T-cell (primary cell): ENCODE data around the gene FKBP5. TPM values are rescaled to one million over a fixed set of nuclear protein-coding genes. Genes with fewer than 3 reads are reported as not detected.

Experiments used
- ATAC-seq, 4 experiments: fragments of 200-7000 bp in 3 of 4; fragments of 150-1000 bp in 1 of 4; cut with Tn5 transposase; replicated peaks in 1 of 4; 1 replicate in 3 of 4; 2 replicates in 1 of 4; pipeline ENCODE4 v1.10.0; 2021; ENCODE audit warnings: moderate library complexity in 3 of 4, mild to moderate bottlenecking in 2 of 4, moderate number of reproducible peaks in 1 of 4
- CTCF ChIA-PET, 2 donors: fragments of 300-600 bp; sonication (Branson Sonifier 250); formaldehyde crosslinking; loops; one replicate each; lab custom pipeline; 2022; ENCODE audit warnings: antibody characterized with exemption in 2 of 2; lab: Charles Lee
- POLR2A ChIA-PET, 2 donors: fragments of 300-600 bp; sonication (Branson Sonifier 250); formaldehyde crosslinking; loops; one replicate each; lab custom pipeline; 2022; ENCODE audit warnings: antibody characterized with exemption in 2 of 2; lab: Charles Lee
- DNase-seq, 35 experiments: peaks; one replicate each; pipeline versions ENCODE4 v3.0.0 to v3.0.0-alpha.2; 2013 to 2023
- H3K27ac ChIP-seq: one replicate; pipeline ENCODE4 v1.5.1; 2013; ENCODE audit warnings: low read length
- H3K27me3 ChIP-seq, 2 experiments: replicated peaks in 1 of 2; 1 replicate in 1 of 2; 2 replicates in 1 of 2; pipeline versions ENCODE4 v1.6.1 to v1.7.0; 2013; ENCODE audit warnings: low read length in 1 of 2, mixed read lengths in 1 of 2; ENCODE audit not compliant: control insufficient read depth in 2 of 2, insufficient read depth in 2 of 2; ENCODE audit errors: extremely low read depth in 1 of 2
- H3K36me3 ChIP-seq, 2 donors: 1 replicate in 1 of 2; 2 replicates in 1 of 2; pipeline versions ENCODE4 v1.6.1 to v1.7.0; 2013; ENCODE audit warnings: low read length in 1 of 2; ENCODE audit not compliant: control insufficient read depth in 2 of 2, insufficient read depth in 1 of 2; ENCODE audit errors: extremely low read depth in 1 of 2
- H3K4me1 ChIP-seq, 2 experiments: 1 replicate in 1 of 2; 2 replicates in 1 of 2; pipeline versions ENCODE4 v1.6.1 to v1.7.0; 2013; ENCODE audit warnings: low read length in 2 of 2, mixed read lengths in 1 of 2; ENCODE audit not compliant: insufficient read depth in 2 of 2, control insufficient read depth in 1 of 2; ENCODE audit errors: extremely low read depth in 1 of 2
- H3K4me3 ChIP-seq, 2 donors: 1 replicate in 1 of 2; 2 replicates in 1 of 2; pipeline versions ENCODE4 v1.5.1 to v1.7.0; 2013; ENCODE audit warnings: mild to moderate bottlenecking in 2 of 2, low read length in 1 of 2, moderate library complexity in 1 of 2; ENCODE audit not compliant: control insufficient read depth in 1 of 2; ENCODE audit errors: extremely low read depth in 1 of 2
- H3K9me3 ChIP-seq: 2 replicates; pipeline ENCODE4 v1.7.0; 2013
- H3K27ac Mint-ChIP-seq, 2 donors: one replicate each; pipeline ENCODE4 v1.8.0; 2020 to 2021; ENCODE audit warnings: mild to moderate bottlenecking in 2 of 2, mixed read lengths in 2 of 2
- H3K27me3 Mint-ChIP-seq, 2 donors: one replicate each; pipeline ENCODE4 v1.8.0; 2021 to 2022; ENCODE audit warnings: mixed read lengths in 2 of 2
- H3K36me3 Mint-ChIP-seq: one replicate; pipeline ENCODE4 v1.8.0; 2021; ENCODE audit warnings: mixed read lengths
- H3K4me1 Mint-ChIP-seq, 3 donors: one replicate each; pipeline ENCODE4 v1.8.0; 2020 to 2022; ENCODE audit warnings: mixed read lengths in 3 of 3, mild to moderate bottlenecking in 1 of 3
- H3K4me3 Mint-ChIP-seq, 3 donors: one replicate each; pipeline ENCODE4 v1.8.0; 2020 to 2022; ENCODE audit warnings: mild to moderate bottlenecking in 3 of 3, mixed read lengths in 3 of 3, moderate library complexity in 3 of 3
- H3K9me3 Mint-ChIP-seq, 3 donors: one replicate each; pipeline ENCODE4 v1.8.0; 2020 to 2022; ENCODE audit warnings: mixed read lengths in 3 of 3
- WGBS: methylation state at CpG from one replicate; pipeline ENCODE4 v1.1.5; 2013; ENCODE audit warnings: missing lambda C conversion rate; ENCODE audit not compliant: insufficient coverage; 5-methylcytosine and 5-hydroxymethylcytosine counted together
- total RNA-seq, 35 experiments: library from RNA in 6 of 35; stranded (reverse) in 6 of 35; fragments of 120-200 nt in 1 of 35; gene quantifications; one replicate each; pipeline versions ENCODE4 v1.2.1 to v1.2.4 and lab custom pipeline; 2013 to 2026

Gene FKBP5
- total RNA-seq (100 to 1,000 TPM in 1 of 5 donors, 10 to 100 TPM in 4; 61.4 to 130 (median 63.9) TPM), total RNA-seq (lab: John Stamatoyannopoulos, UW) (43.9 to 204 (median 136) reads per million in 29 experiments)
- total RNA-seq (2013) = 66.8 TPM

DNA sequence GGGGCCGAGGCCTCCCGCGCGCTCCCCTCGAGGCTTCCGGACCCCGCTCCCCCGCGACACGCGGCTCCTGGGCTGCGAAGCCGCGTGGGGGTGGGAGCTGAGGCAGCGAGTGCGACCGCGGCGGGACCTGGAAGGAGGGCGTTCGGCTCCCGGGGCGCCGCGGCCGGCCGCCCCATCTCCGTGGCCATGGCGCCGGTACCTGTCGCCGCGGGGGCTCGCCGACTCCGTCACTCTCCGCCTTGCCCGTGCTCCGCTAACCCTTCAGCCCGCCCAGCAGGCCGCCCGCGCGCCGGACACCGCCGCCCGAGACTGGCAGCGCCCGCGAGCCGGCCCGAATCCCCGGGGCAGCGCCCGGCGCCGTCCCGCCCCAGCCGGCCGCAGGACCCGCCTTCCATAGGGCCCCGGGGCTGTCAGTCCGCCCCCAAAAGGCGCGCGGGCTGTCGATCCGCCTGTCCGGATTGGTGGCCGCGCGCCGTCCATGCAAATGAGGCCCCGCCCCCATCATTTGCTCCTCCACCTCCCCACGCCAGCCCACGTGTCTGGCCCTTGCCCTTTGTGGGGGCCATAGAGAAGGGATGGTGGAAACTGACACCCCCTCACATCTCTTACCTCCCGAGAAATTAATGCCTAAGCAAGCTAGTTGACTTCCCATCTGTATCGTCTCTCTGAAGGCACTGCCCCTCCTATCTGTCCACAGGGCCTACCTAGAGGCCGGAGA lies at the start of gene FKBP5:
FKBP5 (minus strand) TSS at position 311 of the 718 bp plus-strand sequence. CDS start 46,091 bp downstream, outside the sequence.
- Mint-ChIP-seq H3K4me3 (peak within 1 kb of the TSS; percentile 90 to 96 (median 94)), H3K36me3 (no peaks in the 10 kb centered on the region), H3K9me3 (no peaks in the 10 kb centered on the region), H3K4me1 (peaks cover 5 to 19% (median 18%) of the 10 kb centered on the region in 3 donors), H3K27ac (peak within 1 kb of the TSS; percentile 94 to 97), H3K27me3 (no peaks in the 10 kb centered on the region)
- no peaks in the 10 kb centered on the region for H3K9me3 ChIP-seq
- 1% methylated on average over 70 of the region's 80 CpGs for WGBS
- peak; percentile 70 to 91 (median 84) for DNase-seq
- CTCF ChIA-PET = interaction anchor here (1.1 to 1.2 kb wide), 2 partner anchors 43 to 49 kb away, joined by 3 read pairs; no protein-coding TSS in a partner anchor
- H3K27me3 ChIP-seq = no peaks in the 10 kb centered on the region
- H3K27ac ChIP-seq = peak within 1 kb of the TSS; percentile 53
- H3K4me3 ChIP-seq = peak within 1 kb of the TSS; percentile 74 to 88
- POLR2A ChIA-PET = no interaction called here
- H3K36me3 ChIP-seq = no peaks in the 10 kb centered on the region
- H3K4me1 ChIP-seq = peaks cover 7 to 17% of the 10 kb centered on the region in 2 experiments
- peak; percentile 88 to 92 (median 90) for ATAC-seq

DNA sequence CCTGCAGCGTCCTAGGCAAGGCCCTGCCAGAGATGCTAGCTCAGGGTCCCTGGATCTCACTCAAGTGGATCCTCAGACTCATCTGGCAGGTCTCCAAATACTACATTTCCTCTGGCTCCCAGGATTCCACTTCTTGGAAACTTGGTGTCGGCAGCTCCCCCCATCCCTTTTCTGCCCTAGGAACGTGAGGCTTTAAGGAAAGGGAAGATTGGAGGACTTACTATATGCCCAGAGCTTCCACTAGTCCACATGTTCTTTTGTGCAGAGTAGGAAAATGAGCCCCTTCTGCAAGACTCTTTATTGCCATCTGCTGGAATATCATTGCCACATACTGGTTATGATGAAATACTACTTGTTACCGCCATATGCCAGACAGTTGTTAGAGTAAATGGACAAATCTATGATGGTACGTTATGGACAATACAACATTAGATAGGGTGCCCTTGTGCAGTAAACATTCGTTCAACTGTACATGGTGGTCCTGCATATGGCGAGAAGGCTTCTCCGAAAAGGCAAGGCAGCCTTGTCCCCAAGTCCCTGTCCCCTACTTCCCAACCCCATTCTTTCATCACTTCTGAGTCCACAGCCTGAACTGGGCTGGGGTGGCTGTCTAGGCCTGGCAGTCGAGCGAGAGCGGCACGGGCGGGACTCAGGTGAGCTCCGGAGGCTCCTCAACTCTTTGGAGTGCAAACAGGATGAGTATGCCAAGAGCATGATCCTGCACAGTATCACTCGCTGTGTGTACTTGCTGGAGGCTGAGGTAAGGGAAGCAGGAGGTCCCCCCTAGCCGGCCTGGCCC lies 48.9 kb upstream of the FKBP5 start:
- ChIA-PET CTCF (interaction anchor here (0.6 to 2.7 kb wide), 31 partner anchors 10 to 434 kb away, joined by 3 to 51 read pairs (median 4); partner anchors contain the start of gene FKBP5 (in 1 of the 2)), POLR2A (interaction anchor here in 1 of 2 donors (1.3 kb wide), 1 partner anchor 136 kb away, joined by 3 read pairs; no protein-coding TSS in a partner anchor)
- H3K4me3 Mint-ChIP-seq = peak overlapping the region in 1 of 3 donors; percentile 60
- WGBS = 78% methylated on average over 10 of the region's 16 CpGs
- Histone ChIP-seq H3K36me3 (no peaks in the 10 kb centered on the region), H3K4me1 (peaks cover 15 to 49% of the 10 kb centered on the region in 2 experiments), H3K27ac (no peak overlapping the region), H3K9me3 (no peaks in the 10 kb centered on the region), H3K27me3 (no peaks in the 10 kb centered on the region), H3K4me3 (no peak overlapping the region)
- DNase-seq = peak in 3 of 35 experiments; percentile 42 to 80 (median 46)
- peaks cover 43 to 49% (median 46%) of the 10 kb centered on the region in 3 donors for H3K4me1 Mint-ChIP-seq
- ATAC-seq = peak; percentile 67 to 73 (median 70)
- H3K36me3 Mint-ChIP-seq = no peaks in the 10 kb centered on the region
- H3K27me3 Mint-ChIP-seq = peaks cover 0 to 2% of the 10 kb centered on the region in 2 donors
- H3K27ac Mint-ChIP-seq = peak overlapping the region; percentile 79 to 90
- H3K9me3 Mint-ChIP-seq = no peaks in the 10 kb centered on the region

DNA sequence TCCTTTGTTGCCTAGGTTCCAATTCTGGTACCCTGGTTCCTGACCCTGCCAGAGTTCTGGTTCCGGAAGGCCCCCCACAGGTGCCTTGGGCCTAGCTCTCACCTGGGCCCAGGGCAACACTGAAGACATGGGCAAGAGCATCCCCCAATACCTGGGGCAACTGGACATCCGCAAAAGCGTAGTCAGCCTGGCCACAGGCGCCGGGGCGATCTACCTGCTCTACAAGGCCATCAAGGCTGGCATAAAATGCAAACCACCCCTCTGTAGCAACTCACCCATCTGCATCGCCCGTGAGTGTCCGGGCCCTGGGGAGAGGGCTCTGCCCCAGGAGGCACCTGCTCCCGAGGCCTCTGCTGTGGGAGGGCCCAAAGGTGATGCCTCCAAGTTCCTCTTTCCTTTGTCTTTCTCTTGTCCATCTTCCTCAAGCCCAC lies 48.3 kb upstream of the FKBP5 start, which contains the start of gene ARMC12:
ARMC12 (plus strand) TSS at position 51 of the 431 bp plus-strand sequence; CDS start at position 128, 77 bp downstream.
- no peak within 1 kb of the TSS for H3K4me3 ChIP-seq
- Mint-ChIP-seq H3K4me3 (peak within 1 kb of the TSS in 1 of 3 donors; percentile 60), H3K36me3 (no peaks in the 10 kb centered on the region), H3K9me3 (no peaks in the 10 kb centered on the region), H3K27me3 (no peaks in the 10 kb centered on the region), H3K27ac (peak within 1 kb of the TSS; percentile 79 to 90), H3K4me1 (peaks cover 49 to 55% (median 52%) of the 10 kb centered on the region in 3 donors)
- peaks cover 15 to 55% of the 10 kb centered on the region in 2 experiments for H3K4me1 ChIP-seq
- no peaks in the 10 kb centered on the region for H3K27me3 ChIP-seq
- ChIA-PET POLR2A (interaction anchor here (0.6 to 1.3 kb wide), 3 partner anchors 54 to 146 kb away, joined by 3 to 7 read pairs (median 3); no protein-coding TSS in a partner anchor), CTCF (interaction anchor here (0.5 to 3.5 kb wide), 53 partner anchors 9 to 1015 kb away, joined by 3 to 51 read pairs (median 4); partner anchors contain the start of gene FKBP5 (in 1 of the 2))
- ATAC-seq = no peak
- DNase-seq = no peak
- WGBS = 99% methylated on average over 8 of the region's 10 CpGs
- no peaks in the 10 kb centered on the region for H3K9me3 ChIP-seq
- H3K27ac ChIP-seq = peak within 1 kb of the TSS; percentile 31
- H3K36me3 ChIP-seq = no peaks in the 10 kb centered on the region

DNA sequence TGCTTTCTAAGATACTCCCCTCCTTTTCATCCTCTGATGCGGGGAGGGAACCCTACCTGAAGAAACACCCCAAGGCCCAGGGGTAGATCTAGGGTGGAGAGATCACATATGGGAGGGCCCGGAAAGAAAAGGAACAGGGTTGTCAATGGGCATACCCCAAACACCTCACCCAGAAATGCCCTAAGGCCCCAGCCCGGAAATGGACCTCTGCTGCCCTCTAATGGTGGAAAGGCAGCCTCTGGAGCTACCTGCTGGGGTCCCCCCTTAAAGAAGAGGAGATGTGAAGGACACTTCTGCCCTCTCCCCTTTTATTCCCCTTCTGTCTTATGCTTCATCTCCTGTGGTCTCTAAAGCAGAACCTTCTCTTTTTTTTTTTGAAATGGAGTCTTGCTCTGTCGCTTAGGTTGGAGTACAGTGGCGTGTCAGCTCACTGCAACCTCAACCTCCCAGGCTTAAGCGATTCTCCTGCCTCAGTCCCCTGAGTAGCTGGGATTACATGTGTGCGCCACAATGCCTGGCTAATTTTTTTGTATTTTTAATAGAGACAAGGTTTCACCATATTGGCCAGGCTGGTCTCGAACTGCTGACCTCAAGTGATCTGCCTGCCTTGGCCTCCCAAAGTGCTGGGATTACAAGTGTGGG lies 47.7 kb upstream of the FKBP5 start:
- ATAC-seq (peak; percentile 17 to 23 (median 22)), DNase-seq (peak; percentile 59 to 92 (median 82))
- no CpG with 5 or more reads among the region's 8 CpGs for WGBS
- no peak overlapping the region for H3K4me3 ChIP-seq
- H3K27me3 Mint-ChIP-seq = no peaks in the 10 kb centered on the region
- H3K4me1 ChIP-seq = peaks cover 15 to 58% of the 10 kb centered on the region in 2 experiments
- POLR2A ChIA-PET = interaction anchor here (0.6 to 1.3 kb wide), 4 partner anchors 54 to 145 kb away, joined by 3 to 7 read pairs (median 3); no protein-coding TSS in a partner anchor
- peaks cover 49 to 56% (median 52%) of the 10 kb centered on the region in 3 donors for H3K4me1 Mint-ChIP-seq
- H3K27ac ChIP-seq = peak overlapping the region; percentile 31
- peak overlapping the region in 1 of 3 donors; percentile 45 for H3K4me3 Mint-ChIP-seq
- peak overlapping the region; percentile 66 to 78 for H3K27ac Mint-ChIP-seq
- CTCF ChIA-PET = interaction anchor here (0.5 to 3.5 kb wide), 44 partner anchors 9 to 1016 kb away, joined by 3 to 51 read pairs (median 4); no protein-coding TSS in a partner anchor
- no peaks in the 10 kb centered on the region for H3K27me3 ChIP-seq
- no peaks in the 10 kb centered on the region for H3K36me3 Mint-ChIP-seq
- no peaks in the 10 kb centered on the region for H3K36me3 ChIP-seq
- H3K9me3 Mint-ChIP-seq = no peaks in the 10 kb centered on the region
- H3K9me3 ChIP-seq = no peaks in the 10 kb centered on the region

DNA sequence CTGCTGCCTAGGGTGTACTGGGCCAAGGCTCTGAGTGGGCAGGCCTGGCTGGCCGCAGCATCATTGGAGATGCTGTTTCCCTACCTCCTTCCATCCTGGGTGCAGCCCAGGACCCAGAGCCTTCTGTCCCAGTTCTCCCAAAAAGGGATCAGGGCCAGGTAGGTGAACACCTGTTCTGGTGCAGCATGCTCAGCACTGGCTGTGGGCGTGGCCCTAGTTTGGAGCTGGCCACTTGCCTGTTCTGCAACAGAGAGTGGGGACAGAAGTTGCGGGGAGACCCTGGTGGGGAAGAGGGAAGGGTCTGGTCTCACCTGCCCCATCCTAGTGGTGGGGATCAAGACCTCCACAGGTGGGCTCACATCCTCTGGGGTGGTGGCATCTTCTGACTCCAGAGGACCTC lies 46.7 kb upstream of the FKBP5 start:
- Histone ChIP-seq H3K36me3 (no peaks in the 10 kb centered on the region), H3K4me3 (no peak overlapping the region), H3K9me3 (no peaks in the 10 kb centered on the region), H3K27me3 (no peaks in the 10 kb centered on the region), H3K27ac (peak overlapping the region; percentile 31), H3K4me1 (peaks cover 21 to 67% of the 10 kb centered on the region in 2 experiments)
- ChIA-PET CTCF (interaction anchor here (0.8 to 3.5 kb wide), 13 partner anchors 9 to 259 kb away, joined by 3 to 27 read pairs (median 8); no protein-coding TSS in a partner anchor), POLR2A (no interaction called here)
- H3K27me3 Mint-ChIP-seq = no peaks in the 10 kb centered on the region
- H3K9me3 Mint-ChIP-seq = no peaks in the 10 kb centered on the region
- DNase-seq = no peak
- WGBS = 100% methylated on average over 2 of the region's 3 CpGs
- no peaks in the 10 kb centered on the region for H3K36me3 Mint-ChIP-seq
- peaks cover 54 to 64% (median 59%) of the 10 kb centered on the region in 3 donors for H3K4me1 Mint-ChIP-seq
- H3K27ac Mint-ChIP-seq = peak overlapping the region in 1 of 2 donors; percentile 71
- H3K4me3 Mint-ChIP-seq = no peak overlapping the region
- no peak for ATAC-seq
